SK-MEL-5 (cell line): ENCODE data around the gene SYNM. TPM values are rescaled to one million over a fixed set of nuclear protein-coding genes. Genes with fewer than 3 reads are reported as not detected.

Experiments
- total RNA-seq: library from RNA; depleted of rRNA; stranded (reverse); fragments of >200 nt; shearing (Covaris generic); gene quantifications from 2 replicates; pipeline ENCODE4 v1.2.3, GENCODE V29; 2014; rRNA removed

Gene SYNM
- total RNA-seq, 1 experiment from 2014 or later, result 20.3 TPM

Other genes with a start within 250 kb of the SYNM start
- not detected in 2 replicates for gene PGPEP1L, start 97.3 kb upstream of the SYNM start, total RNA-seq
- 14.1 and 16.0 TPM in 2 replicates for gene TTC23, start 144.5 kb downstream of the SYNM start, total RNA-seq
- 30.5 and 30.7 TPM in 2 replicates for gene LRRC28, start 146.4 kb downstream of the SYNM start, total RNA-seq